HCT116 (cell line): ENCODE data around the gene MTRF1L. TPM values are rescaled to one million over a fixed set of nuclear protein-coding genes. Genes with fewer than 3 reads are reported as not detected.

Experiments
- ATAC-seq: fragments of 200-7000 bp; cut with Tn5 transposase; 2 replicates; pipeline ENCODE4 v1.9.1; 2020; ENCODE audit warnings: mild to moderate bottlenecking, moderate library complexity
- BruUV-seq: library from RNA; stranded (reverse); fragments of 400-500 nt; replicated peaks from 2 replicates; lab custom pipeline; 2021; lab: Mats Ljungman, UMichigan
- CTCF ChIA-PET: fragments of 300-600 bp; sonication (Branson Sonifier 250); formaldehyde crosslinking; loops from one replicate; lab custom pipeline; 2021; ENCODE audit warnings: antibody characterized with exemption; lab: Charles Lee
- POLR2A ChIA-PET: fragments of 300-600, 350-600 bp; sonication (Branson Sonifier 250); formaldehyde crosslinking; loops from one replicate; lab custom pipeline; 2021; ENCODE audit warnings: antibody characterized with exemption; lab: Charles Lee
- RAD21 ChIA-PET, 2 experiments: fragments of 300-600 bp; sonication (Branson Sonifier 250); formaldehyde crosslinking; loops; one replicate each; lab custom pipeline; 2023; ENCODE audit warnings: low total read pairs in 2 of 2; ENCODE audit not compliant: uncharacterized antibody in 2 of 2, unreplicated experiment in 2 of 2, low non-redundant PET in 1 of 2; lab: Charles Lee
- DNase-seq: peaks from one replicate; pipeline ENCODE4 v3.0.0-alpha.2; 2010; ENCODE audit warnings: low read depth, low spot score
- H2AFZ ChIP-seq: fragments of 200-600 bp; shearing (Covaris generic), sonication (generic); 2 replicates; pipeline ENCODE4 v1.6.1; 2017; ENCODE audit warnings: low read depth, mixed run types, mixed read lengths, antibody characterized with exemption, low read length; ENCODE audit not compliant: poor library complexity, severe bottlenecking
- H3K27ac ChIP-seq: 2 replicates; pipeline ENCODE4 v1.5.1; 2012; ENCODE audit warnings: low read depth, low read length
- H3K27me3 ChIP-seq: fragments of 200-600 bp; sonication (generic); 2 replicates; pipeline ENCODE4 v1.6.1; 2016; ENCODE audit warnings: mixed run types, low read length, mixed read lengths; ENCODE audit not compliant: insufficient read depth
- H3K36me3 ChIP-seq, 2 experiments: fragments of 200-500 bp in 1 of 2; fragments of 200-600 bp in 1 of 2; sonication (Bioruptor generic) in 1 of 2; sonication (generic) in 1 of 2; 2 replicates each; pipeline versions ENCODE4 v1.5.1 to v1.6.1; 2014 to 2016; ENCODE audit warnings: low read length in 2 of 2, inconsistent platforms in 1 of 2, mixed read lengths in 1 of 2, mixed run types in 1 of 2; ENCODE audit not compliant: insufficient read depth in 2 of 2, control insufficient read depth in 1 of 2
- H3K4me1 ChIP-seq, 2 experiments: fragments of 200-600 bp in 1 of 2; sonication (generic) in 1 of 2; 2 replicates each; pipeline versions ENCODE4 v1.5.1 to v1.6.1; 2012 to 2017; ENCODE audit warnings: low read length in 2 of 2, inconsistent platforms in 1 of 2, mild to moderate bottlenecking in 1 of 2, mixed read lengths in 1 of 2, mixed run types in 1 of 2, moderate library complexity in 1 of 2; ENCODE audit not compliant: insufficient read depth in 2 of 2, control insufficient read depth in 1 of 2
- H3K4me2 ChIP-seq: fragments of 200-600 bp; sonication (generic); 2 replicates; pipeline ENCODE4 v1.6.1; 2017; ENCODE audit warnings: mixed run types, low read length, mixed read lengths
- H3K4me3 ChIP-seq, 2 experiments: fragments of 200-600 bp in 1 of 2; sonication (generic) in 1 of 2; replicated peaks in 1 of 2; 2 replicates each; pipeline ENCODE4 v1.5.1; 2011 to 2016; ENCODE audit warnings: low read length in 2 of 2, control low read depth in 1 of 2, low read depth in 1 of 2, mild to moderate bottlenecking in 1 of 2, mixed read lengths in 1 of 2, mixed run types in 1 of 2
- H3K79me2 ChIP-seq: fragments of 200-600 bp; sonication (generic); 2 replicates; pipeline ENCODE4 v1.6.1; 2017; ENCODE audit warnings: mild to moderate bottlenecking, mixed run types, low read length, moderate library complexity, mixed read lengths; ENCODE audit not compliant: insufficient read depth
- H3K9ac ChIP-seq: fragments of 200-600 bp; sonication (generic); 2 replicates; pipeline ENCODE4 v1.6.1; 2016; ENCODE audit warnings: low read length, mixed read lengths
- H3K9me2 ChIP-seq: fragments of 200-600 bp; sonication (generic), shearing (Covaris generic); 2 replicates; pipeline ENCODE4 v1.6.1; 2017; ENCODE audit warnings: mixed run types, mild to moderate bottlenecking, moderate library complexity; ENCODE audit not compliant: insufficient read depth
- H3K9me3 ChIP-seq, 2 experiments: fragments of 200-500 bp in 1 of 2; fragments of 200-600 bp in 1 of 2; sonication (Bioruptor generic) in 1 of 2; sonication (generic) in 1 of 2; 2 replicates each; pipeline ENCODE4 v1.6.1; 2014 to 2017; ENCODE audit warnings: low read length in 2 of 2, mixed read lengths in 2 of 2, inconsistent platforms in 1 of 2, low read depth in 1 of 2, mild to moderate bottlenecking in 1 of 2, mixed run types in 1 of 2, moderate library complexity in 1 of 2; ENCODE audit not compliant: control insufficient read depth in 1 of 2, insufficient read depth in 1 of 2
- H4K20me1 ChIP-seq: fragments of 200-600 bp; sonication (generic), shearing (Covaris generic); 2 replicates; pipeline ENCODE4 v1.6.1; 2017; ENCODE audit warnings: mixed run types, mild to moderate bottlenecking, moderate library complexity; ENCODE audit not compliant: insufficient read depth
- CTCF ChIP-seq, 3 experiments: fragments of 200-600 bp in 1 of 3; sonication (generic) in 1 of 3; IDR thresholded peaks in 2 of 3; conservative IDR thresholded peaks in 1 of 3; 2 replicates each; pipeline ENCODE4 v1.5.1; 2012 to 2017; ENCODE audit warnings: low read depth in 2 of 3, low read length in 2 of 3, antibody characterized with exemption in 1 of 3, borderline replicate concordance in 1 of 3, control low read depth in 1 of 3, mild to moderate bottlenecking in 1 of 3, mixed read lengths in 1 of 3, mixed run types in 1 of 3, moderate library complexity in 1 of 3; ENCODE audit not compliant: insufficient read depth in 1 of 3
- EZH2 ChIP-seq: fragments of 200-600 bp; sonication (generic); IDR thresholded peaks from 2 replicates; pipeline ENCODE4 v1.6.1; 2017; ENCODE audit warnings: antibody characterized with exemption, mixed run types
- EZH2phosphoT487 ChIP-seq: fragments of 200-600 bp; IDR thresholded peaks from 2 replicates; pipeline ENCODE4 v1.6.1; 2018; ENCODE audit warnings: antibody characterized with exemption, borderline replicate concordance
- MAX ChIP-seq: IDR thresholded peaks from 2 replicates; pipeline ENCODE4 v1.6.1; 2012
- SIN3A ChIP-seq: IDR thresholded peaks from 2 replicates; pipeline ENCODE4 v1.6.1; 2012; ENCODE audit warnings: low read depth
- SRF ChIP-seq: IDR thresholded peaks from 2 replicates; pipeline ENCODE4 v1.6.1; 2012; ENCODE audit warnings: low read depth
- ZNF274 ChIP-seq: fragments of 200-500 bp; sonication (Bioruptor generic); IDR thresholded peaks from 2 replicates; pipeline ENCODE4 v1.6.1; 2014; ENCODE audit warnings: mild to moderate bottlenecking, low read depth, low read length, inconsistent platforms
- intact Hi-C: fragments of 100-400 bp; cut with micrococcal nuclease; formaldehyde crosslinking; loops from 2 replicates; pipeline ENCODE4 v1.10.0; 2022
- total RNA-seq: library from RNA; stranded (reverse); gene quantifications from one replicate; pipeline ENCODE4 v1.2.1, GENCODE V29; 2021; ENCODE audit not compliant: unreplicated experiment
- TF ChIP-seq, protein P1 (sequence below): IDR thresholded peaks from 2 replicates; pipeline ENCODE4 v1.6.1; 2012; ENCODE audit warnings: low read depth
- TF ChIP-seq, protein P2 (sequence below): IDR thresholded peaks from 2 replicates; pipeline ENCODE4 v1.6.1; 2011; ENCODE audit warnings: mild to moderate bottlenecking, low read length, moderate library complexity; ENCODE audit not compliant: insufficient replicate concordance; ENCODE audit errors: extremely low read depth

The MTRF1L gene
- total RNA-seq, 1 experiment from 2014 or later, result 26.2 TPM

DNA sequence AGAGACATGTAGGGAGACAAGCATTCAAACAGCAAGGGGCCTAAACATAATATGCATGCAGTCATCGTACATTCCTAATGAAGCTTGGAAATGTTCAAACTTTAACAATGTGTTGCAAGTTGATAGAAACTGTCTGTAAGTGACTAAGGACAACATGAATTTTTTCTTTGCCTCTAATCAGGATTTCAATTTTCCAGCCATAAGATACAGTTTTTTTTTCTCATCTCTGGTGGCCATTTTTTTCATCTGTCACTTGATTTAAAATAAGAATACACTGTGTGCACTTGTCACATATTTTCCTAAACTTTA lies 22.2 kb upstream of the MTRF1L start:
- no peaks in the 10 kb centered on the region for H3K4me1 ChIP-seq
- H3K9ac ChIP-seq, result no peak overlapping the region
- BruUV-seq, result no TSS peak
- H3K79me2 ChIP-seq, result no peaks in the 10 kb centered on the region
- H3K9me3 ChIP-seq, result no peaks in the 10 kb centered on the region
- DNase-seq (no peak), ATAC-seq (no peak; the same call in 1 of the 2 replicates)
- ChIA-PET POLR2A (no interaction called here), RAD21 (no interaction called here), CTCF (interaction anchor here (0.6 to 0.8 kb wide), 2 partner anchors 24 to 70 kb away, joined by 3 read pairs; no protein-coding TSS in a partner anchor)
- H4K20me1 ChIP-seq, result no peaks in the 10 kb centered on the region
- no peak overlapping the region for H2AFZ ChIP-seq
- intact Hi-C loops, result loop anchor here (1.0 to 5.0 kb wide), 3 partner anchors 70 to 277 kb away; no protein-coding TSS in a partner anchor
- no peak overlapping the region for H3K4me2 ChIP-seq
- no peak for TF ChIP-seq SRF
- TF ChIP-seq SIN3A, result no peak
- TF ChIP-seq, protein P1, sequence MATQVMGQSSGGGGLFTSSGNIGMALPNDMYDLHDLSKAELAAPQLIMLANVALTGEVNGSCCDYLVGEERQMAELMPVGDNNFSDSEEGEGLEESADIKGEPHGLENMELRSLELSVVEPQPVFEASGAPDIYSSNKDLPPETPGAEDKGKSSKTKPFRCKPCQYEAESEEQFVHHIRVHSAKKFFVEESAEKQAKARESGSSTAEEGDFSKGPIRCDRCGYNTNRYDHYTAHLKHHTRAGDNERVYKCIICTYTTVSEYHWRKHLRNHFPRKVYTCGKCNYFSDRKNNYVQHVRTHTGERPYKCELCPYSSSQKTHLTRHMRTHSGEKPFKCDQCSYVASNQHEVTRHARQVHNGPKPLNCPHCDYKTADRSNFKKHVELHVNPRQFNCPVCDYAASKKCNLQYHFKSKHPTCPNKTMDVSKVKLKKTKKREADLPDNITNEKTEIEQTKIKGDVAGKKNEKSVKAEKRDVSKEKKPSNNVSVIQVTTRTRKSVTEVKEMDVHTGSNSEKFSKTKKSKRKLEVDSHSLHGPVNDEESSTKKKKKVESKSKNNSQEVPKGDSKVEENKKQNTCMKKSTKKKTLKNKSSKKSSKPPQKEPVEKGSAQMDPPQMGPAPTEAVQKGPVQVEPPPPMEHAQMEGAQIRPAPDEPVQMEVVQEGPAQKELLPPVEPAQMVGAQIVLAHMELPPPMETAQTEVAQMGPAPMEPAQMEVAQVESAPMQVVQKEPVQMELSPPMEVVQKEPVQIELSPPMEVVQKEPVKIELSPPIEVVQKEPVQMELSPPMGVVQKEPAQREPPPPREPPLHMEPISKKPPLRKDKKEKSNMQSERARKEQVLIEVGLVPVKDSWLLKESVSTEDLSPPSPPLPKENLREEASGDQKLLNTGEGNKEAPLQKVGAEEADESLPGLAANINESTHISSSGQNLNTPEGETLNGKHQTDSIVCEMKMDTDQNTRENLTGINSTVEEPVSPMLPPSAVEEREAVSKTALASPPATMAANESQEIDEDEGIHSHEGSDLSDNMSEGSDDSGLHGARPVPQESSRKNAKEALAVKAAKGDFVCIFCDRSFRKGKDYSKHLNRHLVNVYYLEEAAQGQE, result no peak
- no peak overlapping the region for H3K4me3 ChIP-seq
- H3K27ac ChIP-seq, result no peak overlapping the region
- no peaks in the 10 kb centered on the region for H3K27me3 ChIP-seq
- H3K9me2 ChIP-seq, result no peaks in the 10 kb centered on the region
- H3K36me3 ChIP-seq, result no peaks in the 10 kb centered on the region

DNA sequence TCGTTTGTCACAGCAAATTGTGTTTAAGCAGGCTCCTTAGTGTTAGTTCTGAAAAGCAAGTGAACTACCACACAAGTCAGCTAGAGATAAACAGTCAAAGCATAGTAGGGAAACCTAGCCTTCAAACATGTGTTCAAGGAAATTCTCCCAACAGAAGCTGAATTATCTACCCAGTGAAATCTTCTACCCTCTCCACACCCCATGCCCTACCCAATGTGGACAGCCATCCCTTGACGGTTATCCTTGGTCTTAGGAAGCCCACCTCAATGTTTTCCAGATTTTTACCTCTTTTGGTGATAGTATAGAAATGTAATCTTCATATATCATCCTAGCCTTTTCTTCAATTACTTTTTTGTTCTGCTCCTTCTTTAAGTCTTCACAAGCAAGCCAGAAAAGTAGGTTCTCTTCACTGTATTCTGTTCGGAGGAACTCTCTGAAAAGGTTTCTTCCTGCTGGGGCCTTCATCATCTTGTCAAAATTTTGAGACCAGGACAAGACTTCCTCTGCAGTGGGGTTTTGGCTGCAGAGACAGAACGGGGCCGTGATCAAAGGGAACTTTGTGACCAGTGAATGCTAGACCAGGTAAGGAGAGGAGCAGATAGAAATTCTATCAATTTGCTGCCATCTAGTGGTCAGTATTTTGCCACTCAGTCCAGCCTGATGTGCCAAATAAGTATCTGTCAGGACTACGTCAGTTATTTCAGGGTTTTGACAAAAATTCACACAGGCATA lies 21.6 kb upstream of the MTRF1L start:
- H3K36me3 ChIP-seq, result no peaks in the 10 kb centered on the region
- no peak overlapping the region for H2AFZ ChIP-seq
- no peak overlapping the region for H3K4me3 ChIP-seq
- no peaks in the 10 kb centered on the region for H3K79me2 ChIP-seq
- ChIA-PET CTCF (interaction anchor here (0.6 to 0.8 kb wide), 2 partner anchors 23 to 70 kb away, joined by 3 read pairs; no protein-coding TSS in a partner anchor), POLR2A (no interaction called here), RAD21 (no interaction called here)
- no peaks in the 10 kb centered on the region for H3K4me1 ChIP-seq
- DNase-seq (peak; percentile 51), ATAC-seq (peak; percentile 99)
- H4K20me1 ChIP-seq, result no peaks in the 10 kb centered on the region
- H3K4me2 ChIP-seq, result no peak overlapping the region
- intact Hi-C loops, result loop anchor here (1.0 to 5.0 kb wide), 3 partner anchors 70 to 277 kb away; no protein-coding TSS in a partner anchor
- no peak overlapping the region for H3K27ac ChIP-seq
- H3K9ac ChIP-seq, result no peak overlapping the region
- H3K9me3 ChIP-seq, result no peaks in the 10 kb centered on the region
- H3K9me2 ChIP-seq, result no peaks in the 10 kb centered on the region
- no TSS peak for BruUV-seq
- no peaks in the 10 kb centered on the region for H3K27me3 ChIP-seq
- TF ChIP-seq ZNF274 (no peak), SRF (no peak), EZH2phosphoT487 (no peak), SIN3A (no peak), CTCF (IDR thresholded peaks at IDR 0.05 in 2 of 3, conservative IDR thresholded peaks at IDR 0.05 in 1 of 3; ENCODE audit: borderline replicate concordance in 1 of 3, insufficient read depth in 1 of 3, low read depth in 2 of 3, low read length in 2 of 3) (peak; percentile 56 to 87 (median 73)), EZH2 (no peak), MAX (no peak)
- TF ChIP-seq, protein P2, sequence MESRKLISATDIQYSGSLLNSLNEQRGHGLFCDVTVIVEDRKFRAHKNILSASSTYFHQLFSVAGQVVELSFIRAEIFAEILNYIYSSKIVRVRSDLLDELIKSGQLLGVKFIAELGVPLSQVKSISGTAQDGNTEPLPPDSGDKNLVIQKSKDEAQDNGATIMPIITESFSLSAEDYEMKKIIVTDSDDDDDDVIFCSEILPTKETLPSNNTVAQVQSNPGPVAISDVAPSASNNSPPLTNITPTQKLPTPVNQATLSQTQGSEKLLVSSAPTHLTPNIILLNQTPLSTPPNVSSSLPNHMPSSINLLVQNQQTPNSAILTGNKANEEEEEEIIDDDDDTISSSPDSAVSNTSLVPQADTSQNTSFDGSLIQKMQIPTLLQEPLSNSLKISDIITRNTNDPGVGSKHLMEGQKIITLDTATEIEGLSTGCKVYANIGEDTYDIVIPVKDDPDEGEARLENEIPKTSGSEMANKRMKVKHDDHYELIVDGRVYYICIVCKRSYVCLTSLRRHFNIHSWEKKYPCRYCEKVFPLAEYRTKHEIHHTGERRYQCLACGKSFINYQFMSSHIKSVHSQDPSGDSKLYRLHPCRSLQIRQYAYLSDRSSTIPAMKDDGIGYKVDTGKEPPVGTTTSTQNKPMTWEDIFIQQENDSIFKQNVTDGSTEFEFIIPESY, result no peak
